Ovary (tissue), 9 donors: ENCODE measurements around the gene CTCFL. TPM values are rescaled to one million over a fixed set of nuclear protein-coding genes. Genes with fewer than 3 reads are reported as not detected.
"Not testable (repeated sequence)": the region's sequence is repeated elsewhere in the genome, so short reads cannot be mapped to it uniquely, and the experiment has no call there.

ENCODE experiments used
- DNase-seq, 5 donors: peaks; one replicate each; pipeline ENCODE4 v3.0.0-alpha.2; 2019 to 2020
- H3K27ac ChIP-seq, 2 donors: fragments of 200-600 bp; one replicate each; pipeline versions ENCODE4 v1.5.1 to v1.8.0; 2019 to 2022
- H3K27me3 ChIP-seq: fragments of 200-600 bp; one replicate; pipeline ENCODE4 v1.8.0; 2022
- H3K36me3 ChIP-seq: fragments of 200-600 bp; sonication (generic); one replicate; pipeline ENCODE4 v1.5.1; 2019
- H3K4me1 ChIP-seq: one replicate; pipeline ENCODE4 v1.8.1; 2013; ENCODE audit warnings: mild to moderate bottlenecking, moderate library complexity; ENCODE audit not compliant: insufficient read depth
- H3K4me3 ChIP-seq: fragments of 200-600 bp; sonication (generic); one replicate; pipeline ENCODE4 v1.5.1; 2017
- H3K9me3 ChIP-seq, 2 donors: fragments of 200-600 bp in 1 of 2; sonication (generic) in 1 of 2; one replicate each; pipeline versions ENCODE4 v1.5.1 to v1.8.1; 2013 to 2019; ENCODE audit warnings: mild to moderate bottlenecking in 1 of 2, moderate library complexity in 1 of 2
- EP300 ChIP-seq: sonication (generic); formaldehyde crosslinking; IDR thresholded peaks from one replicate; pipeline ENCODE4 v1.6.1; 2017; ENCODE audit warnings: antibody characterized with exemption
- POLR2A ChIP-seq: fragments of 450-650 bp; IDR thresholded peaks from one replicate; pipeline ENCODE4 v1.6.1; 2017; ENCODE audit warnings: antibody characterized with exemption, mild to moderate bottlenecking, moderate library complexity
- WGBS, 3 donors: extraction: QIAGEN DNeasy Blood & Tissue Kit in 1 of 3; methylation state at CpG; one replicate each; pipeline versions ENCODE4 v1.1.5 to v1.1.7; 2013 to 2017; 5-methylcytosine and 5-hydroxymethylcytosine counted together
- intact Hi-C, 4 donors: fragments of 100-400 bp; cut with DNase I; formaldehyde crosslinking; loops; one replicate each; pipeline versions ENCODE4 v1.11.0 to v1.15.1; 2022 to 2023
- polyA plus RNA-seq, 2 donors: library from polyadenylated mRNA; stranded (reverse); fragments of 200-250 nt in 1 of 2; fragments of 350-450 nt in 1 of 2; fragmentation: Illumina TruSeq in 1 of 2; extraction: RNeasy Lipid Tissue Mini Kit (QIAGEN cat#74804) in 1 of 2; gene quantifications; one replicate each; pipeline ENCODE4 v1.2.3, GENCODE V29; 2013 to 2014
- total RNA-seq, 7 donors: library from RNA; depleted of rRNA in 2 of 7; stranded (reverse); fragments of >200 nt in 2 of 7; fragmentation: NEBNext Ultra II Directional in 3 of 7; extraction: Animal tissue kit (Norgen Biotek cat#: 25700) in 3 of 7; gene quantifications; one replicate each; pipeline versions ENCODE4 v1.1.0 to v1.2.4, GENCODE V29; 2016 to 2023
- TF ChIP-seq, protein P1 (sequence below), 3 donors: fragments of 450-650 bp in 2 of 3; fragments of 200-600 bp in 1 of 3; IDR thresholded peaks; one replicate each; pipeline versions ENCODE4 v1.5.1 to v1.8.0; 2016 to 2022; ENCODE audit warnings: antibody characterized with exemption in 3 of 3, mild to moderate bottlenecking in 1 of 3
- donor health status: DM: no; HTN: no; CAD: no; lungs with moderate emphysema.
- donor health status: DM: no; HTN: no; CAD: no.
- donor health status: Bipolar disorder and iron deficiency.
- donor health status: DM: yes; HTN: yes; CAD: no.
- donor health status: DM: no; HTN: no; CAD: no.
- donor health status: DM: yes; HTN: yes; CAD: no.

The CTCFL gene
- total and polyA plus RNA-seq, 9 donors: 0.01 to 0.92 (median 0.17) TPM; not detected in 5

DNA sequence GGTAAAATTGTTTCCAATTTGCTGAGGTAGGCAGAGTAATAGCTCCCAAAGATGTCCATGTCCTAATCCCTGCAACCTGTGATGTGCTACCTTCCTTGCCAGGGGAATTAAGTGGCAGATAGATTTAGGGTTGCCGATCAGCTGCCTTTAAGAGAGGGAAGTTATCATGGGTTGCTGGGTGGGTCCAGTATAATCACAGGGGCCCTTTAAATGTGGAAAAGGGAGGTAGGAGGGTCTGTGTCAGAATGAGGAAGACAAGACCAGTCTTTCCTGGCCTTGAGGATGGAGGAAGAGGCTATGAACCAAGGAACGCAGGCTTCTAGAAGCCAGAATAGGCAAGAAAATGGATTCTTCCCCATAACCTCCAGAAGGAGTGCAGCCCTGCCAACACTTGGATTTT, 50.7 kb downstream of the CTCFL start:
- intact Hi-C loops: no loop called here
- 79 to 82% (median 81%) methylated on average over 2 of the region's 2 CpGs for WGBS, 3 donors
- Histone ChIP-seq H3K9me3 (no peaks in the 10 kb centered on the region), H3K27me3 (no peaks in the 10 kb centered on the region), H3K27ac (no peak overlapping the region), H3K4me1 (no peaks in the 10 kb centered on the region), H3K36me3 (no peaks in the 10 kb centered on the region), H3K4me3 (no peak overlapping the region)
- TF ChIP-seq EP300: no peak
- TF ChIP-seq, protein P1, sequence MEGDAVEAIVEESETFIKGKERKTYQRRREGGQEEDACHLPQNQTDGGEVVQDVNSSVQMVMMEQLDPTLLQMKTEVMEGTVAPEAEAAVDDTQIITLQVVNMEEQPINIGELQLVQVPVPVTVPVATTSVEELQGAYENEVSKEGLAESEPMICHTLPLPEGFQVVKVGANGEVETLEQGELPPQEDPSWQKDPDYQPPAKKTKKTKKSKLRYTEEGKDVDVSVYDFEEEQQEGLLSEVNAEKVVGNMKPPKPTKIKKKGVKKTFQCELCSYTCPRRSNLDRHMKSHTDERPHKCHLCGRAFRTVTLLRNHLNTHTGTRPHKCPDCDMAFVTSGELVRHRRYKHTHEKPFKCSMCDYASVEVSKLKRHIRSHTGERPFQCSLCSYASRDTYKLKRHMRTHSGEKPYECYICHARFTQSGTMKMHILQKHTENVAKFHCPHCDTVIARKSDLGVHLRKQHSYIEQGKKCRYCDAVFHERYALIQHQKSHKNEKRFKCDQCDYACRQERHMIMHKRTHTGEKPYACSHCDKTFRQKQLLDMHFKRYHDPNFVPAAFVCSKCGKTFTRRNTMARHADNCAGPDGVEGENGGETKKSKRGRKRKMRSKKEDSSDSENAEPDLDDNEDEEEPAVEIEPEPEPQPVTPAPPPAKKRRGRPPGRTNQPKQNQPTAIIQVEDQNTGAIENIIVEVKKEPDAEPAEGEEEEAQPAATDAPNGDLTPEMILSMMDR (IDR thresholded peaks at IDR 0.05): no peak
- TF ChIP-seq POLR2A: no peak
- DNase-seq: no peak

GRCh38 chr20:57473246-57474048, 51.5 kb downstream of the CTCFL start:
- H3K4me3 ChIP-seq: no peak overlapping the region
- intact Hi-C loops: no loop called here
- H3K9me3 ChIP-seq: no peaks in the 10 kb centered on the region
- H3K36me3 ChIP-seq: no peaks in the 10 kb centered on the region
- 50 to 68% (median 61%) methylated on average over 16 of the region's 16 CpGs for WGBS, 3 donors
- TF ChIP-seq, protein P1 (IDR thresholded peaks at IDR 0.05): no peak
- TF ChIP-seq EP300 (no peak), POLR2A (no peak)
- no peak overlapping the region for H3K27ac ChIP-seq
- no peaks in the 10 kb centered on the region for H3K27me3 ChIP-seq
- peak in 2 of 5 donors; percentile 13 to 30 for DNase-seq
- no peaks in the 10 kb centered on the region for H3K4me1 ChIP-seq

DNA sequence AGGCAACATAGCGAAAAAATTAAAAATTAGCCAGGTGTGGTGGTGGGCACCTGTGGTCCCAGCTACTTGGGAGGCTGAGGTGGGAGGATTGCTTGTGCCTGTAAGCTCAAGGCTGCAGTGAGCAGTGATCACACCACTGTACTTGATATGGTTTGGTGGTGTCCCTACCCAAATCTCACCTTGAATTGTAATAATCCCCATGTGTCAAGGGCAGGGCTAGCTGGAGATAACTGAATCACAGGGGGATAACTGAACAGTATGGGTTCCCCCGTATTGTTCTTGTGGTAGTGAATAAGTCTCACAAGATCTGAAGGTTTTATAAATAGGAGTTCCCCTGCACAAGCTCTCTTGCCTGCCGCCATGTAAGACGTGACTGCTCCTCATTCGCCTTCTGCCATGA, 52.5 kb downstream of the CTCFL start:
- H3K4me3 ChIP-seq, H3K4me1 ChIP-seq, H3K27me3 ChIP-seq, H3K9me3 ChIP-seq, DNase-seq, intact Hi-C loops, H3K36me3 ChIP-seq, H3K27ac ChIP-seq: not testable (repeated sequence)
- WGBS, 3 donors: 85 to 94% (median 93%) methylated on average over 5 of the region's 5 CpGs

DNA sequence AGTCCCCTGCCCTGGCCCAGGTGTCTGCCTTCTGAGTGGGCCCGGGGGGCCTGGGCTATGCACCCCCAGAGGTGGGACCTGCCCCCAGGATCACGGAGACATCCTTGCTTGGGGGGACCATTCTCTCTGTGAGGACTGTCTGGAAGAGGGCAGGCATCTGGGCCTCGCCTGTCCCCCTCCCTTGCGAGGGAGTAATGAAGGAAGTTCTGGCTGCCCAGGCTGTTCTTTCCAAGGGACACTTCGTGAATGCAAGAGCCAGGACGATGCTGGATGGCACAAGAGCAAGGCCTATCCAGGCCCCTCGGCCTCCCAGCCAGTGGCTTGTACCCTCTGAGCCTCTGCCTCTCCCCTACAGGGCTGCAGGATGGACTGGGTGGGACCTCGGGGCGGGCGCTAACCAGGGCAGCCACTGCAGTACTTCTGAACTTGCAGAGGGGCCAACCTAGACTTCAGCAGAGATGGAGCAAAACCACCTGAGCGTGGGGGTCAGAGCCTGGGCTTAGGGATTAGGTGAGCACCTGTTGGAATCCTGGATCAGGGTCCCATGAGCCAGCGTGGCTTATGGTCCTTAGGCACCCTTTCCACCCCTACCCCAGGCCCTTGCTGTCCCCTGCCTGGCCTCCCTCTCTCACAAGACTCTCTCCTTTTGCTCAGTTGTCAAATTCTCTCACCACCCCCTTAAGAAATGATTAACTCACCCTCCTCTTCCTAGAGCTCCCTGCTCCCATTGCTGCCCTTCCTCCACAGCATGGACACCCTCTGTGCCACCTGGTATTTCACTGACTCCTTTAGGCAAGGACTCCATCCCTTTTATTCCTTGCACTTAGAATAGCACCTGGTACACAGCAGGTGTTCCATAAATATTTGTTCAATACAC, 53.2 kb downstream of the CTCFL start:
- Histone ChIP-seq H3K27ac (no peak overlapping the region), H3K9me3 (no peaks in the 10 kb centered on the region), H3K36me3 (no peaks in the 10 kb centered on the region), H3K4me1 (no peaks in the 10 kb centered on the region), H3K27me3 (no peaks in the 10 kb centered on the region), H3K4me3 (no peak overlapping the region)
- DNase-seq: no peak
- 67 to 75% (median 68%) methylated on average over 12 of the region's 12 CpGs for WGBS, 3 donors
- TF ChIP-seq, protein P1 (IDR thresholded peaks at IDR 0.05): no peak
- no peak for TF ChIP-seq POLR2A
- intact Hi-C loops: no loop called here
